Measurements from ENCODE around the gene CALCA.
"Not testable (repeated sequence)": the region's sequence is repeated elsewhere in the genome, so short reads cannot be mapped to it uniquely, and the experiment has no call there.

Gene CALCA

GRCh38 chr11:14971865-14972580 is at the start of gene CALCA:
TSS of gene CALCA (minus strand) at chr11:14972351. CDS start at chr11:14971192, 1,159 bp downstream.
- DNase-seq: peak; percentile 70

- no peak for DNase-seq
These were observed 44.0 kb upstream of the CALCA start for GRCh38 chr11:15016200-15016599.

GRCh38 chr11:15011776-15012345 is 39.7 kb upstream of the CALCA start:
- no peak for DNase-seq

GRCh38 chr11:15010865-15011264 is 38.7 kb upstream of the CALCA start:
- no peak for DNase-seq

GRCh38 chr11:15006139-15006759 is 34.1 kb upstream of the CALCA start:
- peak; percentile 30 for DNase-seq

GRCh38 chr11:14988133-14988532 is 16.0 kb upstream of the CALCA start:
- DNase-seq: not testable (repeated sequence)

- no peak for DNase-seq
These were observed 9.4 kb upstream of the CALCA start for GRCh38 chr11:14981507-14981906.

GRCh38 chr11:14980854-14981253 is 8.7 kb upstream of the CALCA start:
- no peak for DNase-seq

GRCh38 chr11:14977101-14977880 is 5.1 kb upstream of the CALCA start:
- DNase-seq: no peak

- DNase-seq: no peak
These were observed 3.1 kb upstream of the CALCA start for GRCh38 chr11:14975252-14975587.

- DNase-seq: peak; percentile 17
These were observed 2.5 kb upstream of the CALCA start for GRCh38 chr11:14974515-14975251.

GRCh38 chr11:14973621-14974514 is 1.7 kb upstream of the CALCA start:
- peak; percentile 70 for DNase-seq

GRCh38 chr11:14972581-14973495 is 687 bp upstream of the CALCA start:
- peak; percentile 83 for DNase-seq

- DNase-seq: peak; percentile 19
These were observed 2.2 kb downstream of the CALCA start for GRCh38 chr11:14969901-14970323.

GRCh38 chr11:14967581-14968243 is 4.4 kb downstream of the CALCA start:
- DNase-seq: no peak

- DNase-seq: no peak
These were observed 16.0 kb downstream of the CALCA start for GRCh38 chr11:14956111-14956510.

GRCh38 chr11:14954581-14954980 is 17.6 kb downstream of the CALCA start:
- no peak for DNase-seq

- DNase-seq: no peak
These were observed 18.2 kb downstream of the CALCA start for GRCh38 chr11:14953904-14954303.

GRCh38 chr11:14949437-14950147 is 22.6 kb downstream of the CALCA start:
- no peak for DNase-seq
